Hepatocyte (in vitro differentiated cells): ENCODE data around the gene SSBP2. TPM values are rescaled to one million over a fixed set of nuclear protein-coding genes. Genes with fewer than 3 reads are reported as not detected.

Source experiments
- DNase-seq: peaks from one replicate; pipeline ENCODE4 v3.0.0-alpha.2; 2016; ENCODE audit warnings: low spot score
- H2AFZ ChIP-seq: fragments of 200-600 bp; sonication (generic); 2 replicates; pipeline ENCODE4 v1.6.0; 2016; ENCODE audit warnings: antibody characterized with exemption, mild to moderate bottlenecking
- H3K27ac ChIP-seq: fragments of 200-600 bp; sonication (generic); 2 replicates; pipeline ENCODE4 v1.5.1; 2016; ENCODE audit warnings: mild to moderate bottlenecking
- H3K27me3 ChIP-seq: fragments of 200-600 bp; sonication (generic); 2 replicates; pipeline ENCODE4 v1.6.1; 2016
- H3K36me3 ChIP-seq: fragments of 200-600 bp; sonication (generic); replicated peaks from 2 replicates; pipeline ENCODE4 v1.5.1; 2016; ENCODE audit warnings: low read depth; ENCODE audit not compliant: insufficient read depth
- H3K4me1 ChIP-seq: fragments of 200-600 bp; sonication (generic); 2 replicates; pipeline ENCODE4 v1.5.1; 2016; ENCODE audit warnings: mild to moderate bottlenecking, moderate library complexity; ENCODE audit not compliant: insufficient read depth
- H3K4me2 ChIP-seq: fragments of 200-600 bp; sonication (generic); 2 replicates; pipeline ENCODE4 v1.6.0; 2016
- H3K4me3 ChIP-seq: fragments of 200-600 bp; sonication (generic); 2 replicates; pipeline ENCODE4 v1.5.1; 2016; ENCODE audit warnings: mild to moderate bottlenecking
- H3K79me2 ChIP-seq: fragments of 200-600 bp; sonication (generic); 2 replicates; pipeline ENCODE4 v1.6.0; 2017; ENCODE audit warnings: mild to moderate bottlenecking
- H3K9me2 ChIP-seq: fragments of 200-600 bp; sonication (generic); replicated peaks from 2 replicates; pipeline ENCODE4 v1.6.0; 2017; ENCODE audit warnings: mild to moderate bottlenecking; ENCODE audit not compliant: insufficient read depth
- H3K9me3 ChIP-seq: fragments of 200-600 bp; sonication (generic); 2 replicates; pipeline ENCODE4 v1.5.1; 2016; ENCODE audit warnings: low read depth, mild to moderate bottlenecking
- H4K20me1 ChIP-seq: fragments of 200-600 bp; sonication (generic); 2 replicates; pipeline ENCODE4 v1.6.0; 2016; ENCODE audit warnings: mild to moderate bottlenecking; ENCODE audit not compliant: insufficient read depth, poor library complexity, severe bottlenecking
- EZH2 ChIP-seq: fragments of 200-600 bp; sonication (generic); IDR thresholded peaks from 2 replicates; pipeline ENCODE4 v1.6.1; 2016; ENCODE audit warnings: antibody characterized with exemption, mild to moderate bottlenecking, borderline replicate concordance
- EZH2phosphoT487 ChIP-seq: fragments of 200-600 bp; sonication (generic); IDR thresholded peaks from one replicate; pipeline ENCODE4 v1.6.1; 2018; ENCODE audit warnings: antibody characterized with exemption, mild to moderate bottlenecking, low read depth, moderate library complexity; ENCODE audit not compliant: unreplicated experiment, severe bottlenecking
- WGBS: methylation state at CpG from one replicate; pipeline ENCODE4 v1.1.6; 2016; ENCODE audit warnings: low lambda C conversion rate; ENCODE audit errors: missing lambda C conversion rate; 5-methylcytosine and 5-hydroxymethylcytosine counted together
- polyA plus RNA-seq: library from polyadenylated mRNA; unstranded; fragments of >200 nt; fragmentation: Nextera tagmentation; extraction: Ambion mirVana; gene quantifications from 2 replicates; pipeline ENCODE4 v1.2.1, GENCODE V29; 2016
- total RNA-seq: library from RNA; depleted of rRNA; stranded (reverse); fragments of >200 nt; gene quantifications from 2 replicates; pipeline ENCODE4 v1.2.3, GENCODE V29; 2014
- TF ChIP-seq, protein P1 (sequence below): fragments of 200-600 bp; sonication (generic); IDR thresholded peaks from 2 replicates; pipeline ENCODE4 v1.5.1; 2016; ENCODE audit warnings: antibody characterized with exemption, mild to moderate bottlenecking; ENCODE audit not compliant: poor library complexity

Gene SSBP2
- total and polyA plus RNA-seq, 2 experiments from 2014 or later: 23.7 to 48.2 TPM

GRCh38 chr5:81760521-81760920 is 9.6 kb upstream of the SSBP2 start:
- Histone ChIP-seq H3K36me3 (no peaks in the 10 kb centered on the region), H4K20me1 (no peaks in the 10 kb centered on the region), H3K9me2 (no peaks in the 10 kb centered on the region), H3K79me2 (no peaks in the 10 kb centered on the region), H3K27ac (no peak overlapping the region), H2AFZ (no peak overlapping the region), H3K4me1 (peaks cover 9% of the 10 kb centered on the region), H3K9me3 (no peaks in the 10 kb centered on the region), H3K4me3 (no peak overlapping the region), H3K27me3 (no peaks in the 10 kb centered on the region), H3K4me2 (no peak overlapping the region)
- no peak for DNase-seq
- TF ChIP-seq, protein P1, sequence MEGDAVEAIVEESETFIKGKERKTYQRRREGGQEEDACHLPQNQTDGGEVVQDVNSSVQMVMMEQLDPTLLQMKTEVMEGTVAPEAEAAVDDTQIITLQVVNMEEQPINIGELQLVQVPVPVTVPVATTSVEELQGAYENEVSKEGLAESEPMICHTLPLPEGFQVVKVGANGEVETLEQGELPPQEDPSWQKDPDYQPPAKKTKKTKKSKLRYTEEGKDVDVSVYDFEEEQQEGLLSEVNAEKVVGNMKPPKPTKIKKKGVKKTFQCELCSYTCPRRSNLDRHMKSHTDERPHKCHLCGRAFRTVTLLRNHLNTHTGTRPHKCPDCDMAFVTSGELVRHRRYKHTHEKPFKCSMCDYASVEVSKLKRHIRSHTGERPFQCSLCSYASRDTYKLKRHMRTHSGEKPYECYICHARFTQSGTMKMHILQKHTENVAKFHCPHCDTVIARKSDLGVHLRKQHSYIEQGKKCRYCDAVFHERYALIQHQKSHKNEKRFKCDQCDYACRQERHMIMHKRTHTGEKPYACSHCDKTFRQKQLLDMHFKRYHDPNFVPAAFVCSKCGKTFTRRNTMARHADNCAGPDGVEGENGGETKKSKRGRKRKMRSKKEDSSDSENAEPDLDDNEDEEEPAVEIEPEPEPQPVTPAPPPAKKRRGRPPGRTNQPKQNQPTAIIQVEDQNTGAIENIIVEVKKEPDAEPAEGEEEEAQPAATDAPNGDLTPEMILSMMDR: no peak
- TF ChIP-seq EZH2phosphoT487: no peak
- no peak for TF ChIP-seq EZH2
- WGBS: 84% methylated on average over 4 of the region's 4 CpGs

- Histone ChIP-seq H3K4me2 (no peak overlapping the region), H3K9me2 (no peaks in the 10 kb centered on the region), H3K4me1 (peaks cover 10% of the 10 kb centered on the region), H3K79me2 (no peaks in the 10 kb centered on the region), H3K27ac (no peak overlapping the region), H2AFZ (no peak overlapping the region), H3K9me3 (no peaks in the 10 kb centered on the region), H3K36me3 (no peaks in the 10 kb centered on the region), H4K20me1 (no peaks in the 10 kb centered on the region), H3K27me3 (no peaks in the 10 kb centered on the region), H3K4me3 (no peak overlapping the region)
- WGBS: 73% methylated on average over 6 of the region's 6 CpGs
- no peak for TF ChIP-seq EZH2phosphoT487
- DNase-seq: no peak
These were observed 8.7 kb upstream of the SSBP2 start for GRCh38 chr5:81759632-81760005.

GRCh38 chr5:81757404-81757803 is 6.5 kb upstream of the SSBP2 start:
- 84% methylated on average over 1 of the region's 1 CpG for WGBS

GRCh38 chr5:81756016-81756415 is 5.1 kb upstream of the SSBP2 start:
- Histone ChIP-seq H3K27me3 (no peaks in the 10 kb centered on the region), H3K4me2 (no peak overlapping the region), H3K4me1 (peaks cover 19% of the 10 kb centered on the region), H3K27ac (peak overlapping the region; percentile 62), H3K4me3 (no peak overlapping the region), H3K9me3 (no peaks in the 10 kb centered on the region), H3K79me2 (no peaks in the 10 kb centered on the region), H3K9me2 (no peaks in the 10 kb centered on the region), H3K36me3 (no peaks in the 10 kb centered on the region), H4K20me1 (no peaks in the 10 kb centered on the region), H2AFZ (no peak overlapping the region)
- no peak for TF ChIP-seq EZH2
- TF ChIP-seq, protein P1: no peak
- no peak for TF ChIP-seq EZH2phosphoT487
- DNase-seq: no peak

More at GRCh38 chr5:81757404-81757803, 6.5 kb upstream of the SSBP2 start:
- Histone ChIP-seq H2AFZ (no peak overlapping the region), H4K20me1 (no peaks in the 10 kb centered on the region), H3K4me1 (peaks cover 10% of the 10 kb centered on the region), H3K4me2 (no peak overlapping the region), H3K79me2 (no peaks in the 10 kb centered on the region), H3K4me3 (no peak overlapping the region), H3K27ac (no peak overlapping the region), H3K9me2 (no peaks in the 10 kb centered on the region), H3K36me3 (no peaks in the 10 kb centered on the region), H3K9me3 (no peaks in the 10 kb centered on the region), H3K27me3 (no peaks in the 10 kb centered on the region)
- TF ChIP-seq EZH2 (no peak), EZH2phosphoT487 (no peak)
- TF ChIP-seq, protein P1: no peak
- no peak for DNase-seq
